HG03175 (cell line): ENCODE results near the gene FARP1.

Experiments
- ATAC-seq: cut with Tn5 transposase; IDR thresholded peaks from one replicate; pipeline ENCODE4 v1.9.1; 2021; ENCODE audit warnings: mild to moderate bottlenecking, moderate library complexity; ENCODE audit not compliant: unreplicated experiment

FARP1 gene

DNA sequence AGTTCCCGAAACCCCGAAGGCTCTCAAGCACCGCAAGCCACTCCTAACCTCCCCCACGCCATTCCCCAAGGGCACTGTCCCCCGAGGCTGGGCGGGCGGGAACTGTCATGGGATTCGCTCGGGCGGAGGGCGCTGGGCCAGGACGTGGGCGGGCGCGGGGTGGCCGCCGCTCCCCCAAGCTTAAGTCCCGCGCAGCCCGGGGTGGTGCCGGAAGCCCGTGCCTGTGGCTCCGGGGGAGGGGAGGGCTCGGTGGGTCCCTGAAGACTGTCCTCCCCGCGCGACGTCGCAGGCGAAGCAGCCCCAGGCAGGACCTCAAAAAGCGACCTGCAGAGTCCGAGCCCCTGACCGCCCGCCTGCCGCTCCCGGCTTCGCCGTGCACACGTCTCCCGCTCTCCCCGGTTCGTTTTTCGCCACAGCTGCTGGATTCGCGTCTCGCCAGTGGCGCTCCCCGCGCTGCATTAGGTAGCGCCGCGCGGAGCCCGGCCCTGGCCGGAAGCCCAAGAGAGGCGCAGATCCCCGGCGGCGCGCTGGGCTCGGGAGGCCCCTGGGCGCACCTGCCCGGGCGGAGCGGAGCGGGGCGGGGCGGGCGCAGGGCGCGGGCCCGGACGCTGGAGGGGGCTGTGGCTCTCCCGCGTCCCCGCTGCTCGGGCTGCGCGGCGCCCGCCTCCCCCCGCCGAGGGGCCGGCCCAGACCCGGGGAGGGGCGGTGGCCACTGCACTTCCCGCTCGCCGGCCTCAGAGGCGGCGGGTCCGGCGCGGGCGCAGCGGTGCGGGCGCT, at the start of gene FARP1:
FARP1 (plus strand) TSS at position 715 of the 777 bp plus-strand sequence. CDS start 70,149 bp downstream, outside the sequence.
- peak; percentile 79 for ATAC-seq

- no peak for ATAC-seq
These were observed 48.1 kb upstream of the FARP1 start for GRCh38 chr13:98094678-98095266.

DNA sequence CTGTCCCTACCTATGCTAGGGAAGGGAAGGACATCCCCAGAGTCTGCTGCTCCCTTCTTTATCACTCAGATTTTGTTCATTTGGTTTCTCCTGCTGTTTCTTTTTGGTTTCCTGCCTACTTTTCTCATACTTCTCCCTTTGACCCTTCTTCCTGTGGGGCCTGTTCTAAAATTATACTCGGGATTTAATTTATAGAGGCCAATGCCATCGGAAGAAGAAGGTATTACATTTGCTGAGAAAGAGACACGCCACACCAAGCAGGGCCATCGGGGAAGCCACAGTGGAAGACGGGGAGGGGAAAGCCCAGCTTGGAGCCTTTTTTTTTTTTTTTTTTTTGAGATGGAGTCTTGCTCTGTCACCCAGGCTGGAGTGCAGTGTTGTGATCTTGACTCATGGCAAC, 46.8 kb upstream of the FARP1 start:
- no peak for ATAC-seq

- ATAC-seq = no peak
These were observed 45.1 kb upstream of the FARP1 start for GRCh38 chr13:98097749-98098148.

GRCh38 chr13:98098516-98098915, 44.4 kb upstream of the FARP1 start:
- no peak for ATAC-seq

DNA sequence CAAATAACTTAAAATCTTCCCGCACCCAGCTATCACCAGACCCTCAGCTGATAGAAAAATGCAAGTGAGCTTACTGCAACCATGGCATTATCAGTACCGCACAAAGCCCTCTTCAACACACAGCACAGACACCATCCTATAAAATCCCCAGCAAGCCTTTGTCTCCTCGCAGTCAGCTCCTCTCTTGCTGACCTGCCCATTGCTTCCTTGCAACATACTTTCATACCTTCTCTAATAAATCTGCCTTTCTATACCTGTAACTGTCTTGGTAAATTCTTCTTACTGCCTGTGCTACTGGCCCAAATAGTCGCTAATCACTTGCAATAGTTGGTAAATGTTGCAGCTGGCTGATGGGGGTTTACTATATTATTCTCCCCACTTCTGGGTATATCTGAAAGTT, 43.3 kb upstream of the FARP1 start:
- no peak for ATAC-seq

GRCh38 chr13:98100481-98100880, 42.4 kb upstream of the FARP1 start:
- ATAC-seq = no peak

- no peak for ATAC-seq
These were observed 39.4 kb upstream of the FARP1 start for GRCh38 chr13:98103531-98103930.

- no peak for ATAC-seq
These were observed 38.7 kb upstream of the FARP1 start for GRCh38 chr13:98103942-98104880.

DNA sequence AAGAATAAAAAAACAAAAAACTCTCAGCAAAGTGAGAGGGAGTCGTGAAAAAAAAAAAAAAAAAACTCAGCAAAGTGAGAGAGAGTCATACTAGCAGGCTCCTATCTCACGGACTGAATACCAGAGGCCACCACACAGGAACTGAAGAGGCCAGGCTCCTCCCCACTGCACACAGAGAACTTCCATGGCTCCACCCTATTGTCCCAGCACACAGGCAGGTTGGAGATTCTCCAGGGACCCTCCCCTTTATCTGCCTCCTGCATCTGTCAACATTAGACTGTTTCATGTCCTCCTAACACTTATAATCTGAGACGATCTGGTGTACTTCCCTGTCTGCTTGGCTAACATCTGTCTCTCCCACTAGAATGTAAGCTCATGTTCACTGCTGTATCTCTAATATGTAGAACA, 37.0 kb upstream of the FARP1 start:
- no peak for ATAC-seq

DNA sequence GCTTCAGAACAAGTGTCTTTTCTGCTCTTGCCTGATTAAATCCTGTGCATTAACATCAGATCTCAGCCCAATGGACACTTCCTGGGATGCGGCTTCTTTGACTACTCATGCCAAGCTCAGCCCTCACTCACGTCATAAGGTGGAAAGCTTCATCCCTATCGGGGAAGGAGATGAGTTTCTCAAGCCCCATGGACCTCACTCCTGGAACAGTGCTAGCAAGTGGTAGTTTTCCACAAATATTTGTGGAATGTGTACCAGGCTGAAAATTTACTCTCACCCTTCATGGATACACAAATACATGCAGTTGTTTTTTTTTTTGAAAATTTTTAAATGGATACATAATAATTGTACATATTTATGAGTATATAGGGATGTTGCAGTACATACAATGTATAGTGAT, 34.6 kb upstream of the FARP1 start:
- ATAC-seq = no peak

DNA sequence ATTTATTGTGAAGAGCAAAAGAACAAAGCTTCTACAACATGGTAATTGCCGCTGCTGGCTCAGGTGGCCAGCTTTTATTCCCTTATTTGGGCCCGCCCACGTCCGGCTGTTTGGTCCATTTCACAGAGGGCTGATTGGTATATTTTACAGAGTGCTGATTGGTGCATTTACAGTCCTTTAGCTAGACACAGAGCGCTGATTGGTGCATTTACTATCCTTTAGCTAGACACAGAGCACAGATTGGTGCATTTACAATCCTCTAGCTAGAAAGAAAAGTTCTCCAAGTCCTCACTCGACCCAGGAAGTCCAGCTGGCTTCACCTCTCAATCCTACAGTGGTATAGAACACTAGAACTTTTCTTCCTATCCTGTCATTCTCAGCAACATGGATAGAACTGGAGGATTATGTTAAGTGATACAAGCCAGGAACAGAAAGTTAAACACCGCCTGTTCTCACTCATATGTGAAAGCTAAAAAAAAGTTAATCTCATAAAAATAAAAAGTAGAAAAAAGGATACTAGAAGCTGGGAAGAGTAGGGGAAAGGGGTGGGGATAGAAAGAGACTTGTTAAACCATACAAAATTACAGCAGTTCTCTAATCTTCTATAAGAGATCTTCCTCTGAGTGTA, 33.6 kb upstream of the FARP1 start:
- ATAC-seq = no peak

DNA sequence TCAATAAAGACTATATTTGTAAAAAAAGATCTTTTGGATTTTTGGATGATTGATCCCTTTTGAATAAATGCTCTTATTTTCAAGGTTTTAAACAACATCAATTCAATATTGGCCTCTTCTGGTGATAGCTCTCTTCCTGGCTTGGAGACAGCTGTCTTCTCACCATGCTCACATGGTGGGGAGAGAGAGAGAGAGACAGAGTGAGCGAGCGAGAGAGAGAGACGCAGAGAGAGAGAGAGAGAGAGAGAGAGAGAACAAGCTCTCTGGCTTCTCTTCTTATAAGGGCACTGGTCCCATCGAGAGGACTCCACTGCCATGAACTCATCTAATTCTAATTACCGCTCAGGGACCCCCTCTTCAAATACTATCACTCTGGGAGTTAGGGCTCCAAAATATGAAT, 32.1 kb upstream of the FARP1 start:
- ATAC-seq = no peak

DNA sequence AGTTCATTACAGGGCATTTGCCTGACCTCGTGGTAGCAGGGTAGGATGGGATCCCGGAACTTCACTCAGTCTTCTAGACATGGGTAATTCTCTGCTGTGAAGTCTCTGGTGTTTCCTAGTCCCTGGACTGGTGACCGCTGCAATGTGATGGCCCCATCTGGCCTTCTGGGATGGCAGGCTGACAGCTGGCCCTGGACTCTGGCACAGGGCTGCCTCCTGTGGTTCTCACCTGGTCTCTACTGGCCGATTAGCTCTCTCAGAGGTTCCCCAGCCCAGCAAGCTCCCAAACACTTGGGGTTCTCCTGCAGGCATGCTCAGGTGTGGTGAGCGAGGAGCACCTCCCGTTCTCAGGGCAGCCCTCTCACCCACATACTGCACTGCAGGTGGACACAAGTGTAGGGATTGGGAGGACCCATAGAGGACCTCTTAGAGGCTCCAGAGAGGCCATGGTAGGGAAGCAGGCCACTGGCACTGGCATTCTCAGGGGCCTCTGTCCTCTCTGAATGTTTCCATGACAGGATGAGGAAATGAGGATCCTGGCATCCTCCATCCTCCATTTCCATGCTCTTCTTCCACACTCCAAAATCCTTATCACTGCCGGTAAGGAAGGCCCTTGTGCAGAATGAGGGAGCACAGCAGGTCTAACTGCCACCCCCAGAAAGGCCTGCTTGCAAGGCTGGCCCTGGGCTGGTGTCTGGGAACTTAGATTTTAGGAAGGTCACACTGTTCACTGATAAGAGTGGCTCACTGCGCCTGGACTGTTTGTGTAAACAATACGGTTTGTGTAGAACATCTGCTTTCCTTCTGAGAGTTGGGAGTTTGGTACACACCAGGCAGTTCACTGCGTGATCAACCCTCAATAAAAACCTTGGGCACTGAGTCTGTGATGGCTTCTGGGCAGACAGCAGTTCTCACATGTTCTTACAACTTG, 31.5 kb upstream of the FARP1 start:
- no peak for ATAC-seq

DNA sequence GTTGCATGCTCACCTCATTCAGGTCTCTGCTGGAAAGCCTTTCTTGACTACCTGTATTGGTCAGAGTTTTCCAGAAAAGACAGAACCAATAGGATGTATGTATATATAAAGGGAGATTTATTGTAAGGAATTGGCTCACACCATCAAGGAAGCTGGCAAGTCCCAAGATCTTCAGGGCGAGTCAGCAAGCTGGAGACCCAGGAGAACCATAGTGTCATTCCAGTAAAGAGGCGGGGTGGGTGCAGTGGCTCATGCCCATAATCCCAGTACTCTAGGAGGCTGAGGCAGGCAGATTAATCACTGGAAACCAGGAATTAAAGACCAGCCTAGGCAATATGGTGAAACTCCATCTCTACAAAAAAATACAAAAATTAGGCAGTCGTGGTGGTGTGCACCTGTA, 30.4 kb upstream of the FARP1 start:
- no peak for ATAC-seq

- no peak for ATAC-seq
These were observed 24.0 kb upstream of the FARP1 start for GRCh38 chr13:98118865-98119264.

DNA sequence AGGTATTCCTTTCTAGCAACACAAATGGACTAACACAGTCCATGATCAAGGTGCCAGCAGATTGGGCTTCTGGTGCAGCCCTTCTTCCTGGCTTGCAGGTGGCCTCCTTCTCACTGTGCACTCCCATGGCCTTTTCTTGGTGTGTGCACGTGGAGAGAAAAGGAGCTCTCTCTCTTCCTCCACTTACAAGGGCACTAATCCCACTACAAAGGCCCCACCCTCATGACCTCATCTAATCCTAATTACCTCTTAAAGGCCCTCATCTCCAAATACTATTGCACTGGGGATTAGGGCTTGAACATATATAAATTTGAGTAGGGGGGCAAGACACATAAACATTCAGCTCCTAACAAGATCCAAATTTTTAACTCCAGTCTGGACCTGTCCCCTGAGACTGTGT, 19.7 kb upstream of the FARP1 start:
- no peak for ATAC-seq

DNA sequence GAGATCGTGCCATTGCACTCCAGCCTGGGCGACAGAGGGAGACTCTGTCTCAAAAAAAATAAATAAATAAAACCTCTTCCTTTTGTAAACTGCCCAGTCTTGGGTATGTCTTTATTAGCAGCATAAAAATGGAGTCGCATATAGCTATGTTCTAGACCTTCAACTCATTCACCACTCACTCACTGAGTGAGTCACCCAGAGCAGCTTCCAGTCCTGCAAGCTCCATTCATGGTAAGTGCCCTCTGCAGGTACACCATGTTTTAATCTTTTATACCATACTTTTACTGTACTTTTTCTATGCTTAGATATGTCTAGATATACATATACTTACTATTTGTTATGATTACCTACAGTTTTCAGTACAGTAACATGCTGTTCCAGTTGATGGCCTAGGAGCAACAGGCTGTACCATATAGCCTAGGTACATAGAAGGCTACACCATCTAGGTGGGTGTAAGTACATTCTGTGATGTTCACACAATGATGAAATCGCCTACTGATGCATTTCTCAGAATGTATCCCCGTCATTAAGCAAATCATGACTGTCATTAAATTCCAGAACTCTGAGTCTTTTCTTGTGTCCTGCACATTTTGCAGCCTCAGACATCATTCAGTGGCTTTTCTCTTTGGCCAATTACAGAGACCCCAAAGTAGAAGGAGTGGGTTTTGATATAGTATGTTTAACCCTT, 13.7 kb upstream of the FARP1 start:
- no peak for ATAC-seq

DNA sequence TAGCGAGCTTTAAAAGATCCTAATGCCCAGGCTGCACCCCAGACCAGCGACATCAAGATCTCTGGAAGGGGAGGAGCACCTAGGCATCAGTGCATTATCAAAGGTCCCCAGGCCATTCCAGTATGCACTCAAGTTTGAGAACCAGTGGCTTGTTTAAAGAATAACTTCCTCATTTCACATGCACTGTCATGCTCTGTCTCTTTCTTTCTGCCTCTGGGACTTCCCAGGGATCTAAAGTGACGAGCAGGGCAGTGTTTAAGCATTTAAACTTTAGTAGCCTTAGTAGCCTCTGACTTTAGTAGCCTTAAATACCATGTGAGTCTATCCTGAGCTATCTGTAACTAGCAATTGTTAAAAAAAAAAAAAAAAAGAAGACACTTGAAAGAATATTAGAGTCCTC, 8.9 kb upstream of the FARP1 start:
- no peak for ATAC-seq
